Motor neuron (in vitro differentiated cells): ENCODE results near the gene GVQW3. TPM values are rescaled to one million over a fixed set of nuclear protein-coding genes. Genes with fewer than 3 reads are reported as not detected.

Experiments
- ATAC-seq, 8 experiments: fragments of 200-7000 bp; cut with Tn5 transposase; replicated peaks in 6 of 8; 2 replicates each; pipeline ENCODE4 v1.8.0; 2021; ENCODE audit warnings: mild to moderate bottlenecking in 8 of 8, moderate library complexity in 8 of 8
- H3K27ac ChIP-seq, 2 donors: fragments of 250-450 bp; sonication (Bioruptor Pico); 2 replicates each; pipeline ENCODE4 v1.9.0; 2021; ENCODE audit warnings: antibody characterized with exemption in 2 of 2, mild to moderate bottlenecking in 2 of 2, moderate library complexity in 1 of 2
- H3K4me1 ChIP-seq, 2 donors: fragments of 250-450 bp; sonication (Bioruptor Pico); replicated peaks in 1 of 2; 2 replicates each; pipeline ENCODE4 v1.6.1; 2021; ENCODE audit warnings: antibody characterized with exemption in 2 of 2, mild to moderate bottlenecking in 2 of 2, moderate library complexity in 1 of 2
- H3K4me3 ChIP-seq, 5 donors: fragments of 250-450 bp; sonication (Bioruptor Pico); 2 replicates each; pipeline ENCODE4 v1.9.0; 2021; ENCODE audit warnings: antibody characterized with exemption in 5 of 5, mild to moderate bottlenecking in 5 of 5, moderate library complexity in 4 of 5
- WGBS, 10 experiments: fragments of 450-650 bp; shearing (Covaris generic); methylation state at CpG; one replicate each; pipeline ENCODE4 v1.0.0; 2022; 5-methylcytosine and 5-hydroxymethylcytosine counted together
- in situ Hi-C, 9 experiments: fragments of 400-800 bp; cut with MboI; loops; one replicate each; pipeline ENCODE4 v1.15.0; 2021; ENCODE audit warnings: low sequenced_read_pairs in 9 of 9, low pct_unique_long_range_greater_than_20kb in 2 of 9; ENCODE audit not compliant: unreplicated experiment in 9 of 9
- total RNA-seq, 8 experiments: library from RNA; unstranded; fragments of 300-600 nt; gene quantifications; 2 replicates each; pipeline versions ENCODE4 v1.2.3 to v1.2.4, GENCODE V29; 2022

GVQW3 gene
- total RNA-seq, result 10 to 100 TPM in 5 of 8 experiments, 1 to 10 TPM in 3; 2.4 to 21.1 (median 15.9) TPM

DNA sequence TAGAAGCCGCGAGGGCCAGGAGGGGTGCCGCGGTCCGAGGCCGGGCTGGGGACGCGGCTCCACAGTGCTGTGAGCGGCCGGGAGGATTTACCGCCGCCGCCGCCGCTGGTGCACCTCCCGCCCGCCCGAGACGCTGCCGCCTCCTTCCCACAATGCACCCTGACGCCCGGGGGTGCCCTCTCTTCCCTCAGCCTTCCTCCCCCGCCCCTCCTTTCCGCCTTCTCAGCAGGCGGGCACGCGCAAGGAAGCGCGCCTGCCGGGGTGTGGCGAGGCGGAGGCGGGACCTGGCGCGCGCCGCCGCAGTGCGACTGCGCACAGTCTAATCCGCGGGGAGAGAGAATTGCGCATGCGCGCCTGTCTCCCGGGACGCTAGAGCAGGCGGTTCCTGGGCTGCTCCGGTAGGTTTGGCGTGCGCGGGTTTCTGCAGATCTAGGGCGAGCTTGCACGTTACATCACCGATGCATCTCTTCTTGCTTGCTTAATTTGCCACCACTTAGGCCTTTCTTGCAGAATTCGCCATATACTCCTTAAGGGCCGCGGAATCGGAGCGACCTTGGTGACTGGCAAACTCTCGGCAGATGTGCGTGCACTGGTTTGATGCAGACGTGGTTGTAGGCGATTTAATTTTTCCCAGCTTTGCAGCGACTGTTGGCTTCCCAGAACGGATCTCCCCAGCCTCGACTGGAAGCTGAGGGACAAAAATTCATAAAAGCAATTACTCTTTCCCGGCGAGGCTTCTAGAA lies at the start of gene GVQW3, which contains the start of gene THAP12:
GVQW3 (plus strand) TSS at position 347 of the 743 bp plus-strand sequence. CDS start 506 bp downstream, outside the sequence.
THAP12 (minus strand) TSS at position 156 of the 743 bp plus-strand sequence. CDS start 296 bp downstream, outside the sequence.
- WGBS, 10 experiments, result 0 to 1% (median 0%) methylated on average over 1 to 13 of the region's 69 CpGs; no CpG with 5 or more reads in 3 of the 10 experiments
- peak within 1 kb of the TSS; percentile 54 to 91 (median 63) for H3K4me3 ChIP-seq
- peaks cover 35 to 46% of the 10 kb centered on the region in 2 donors for H3K4me1 ChIP-seq
- in situ Hi-C loops, result no loop called here
- H3K27ac ChIP-seq, result peak within 1 kb of the TSS; percentile 57 to 81
- ATAC-seq, result peak; percentile 86 to 96 (median 94)

DNA sequence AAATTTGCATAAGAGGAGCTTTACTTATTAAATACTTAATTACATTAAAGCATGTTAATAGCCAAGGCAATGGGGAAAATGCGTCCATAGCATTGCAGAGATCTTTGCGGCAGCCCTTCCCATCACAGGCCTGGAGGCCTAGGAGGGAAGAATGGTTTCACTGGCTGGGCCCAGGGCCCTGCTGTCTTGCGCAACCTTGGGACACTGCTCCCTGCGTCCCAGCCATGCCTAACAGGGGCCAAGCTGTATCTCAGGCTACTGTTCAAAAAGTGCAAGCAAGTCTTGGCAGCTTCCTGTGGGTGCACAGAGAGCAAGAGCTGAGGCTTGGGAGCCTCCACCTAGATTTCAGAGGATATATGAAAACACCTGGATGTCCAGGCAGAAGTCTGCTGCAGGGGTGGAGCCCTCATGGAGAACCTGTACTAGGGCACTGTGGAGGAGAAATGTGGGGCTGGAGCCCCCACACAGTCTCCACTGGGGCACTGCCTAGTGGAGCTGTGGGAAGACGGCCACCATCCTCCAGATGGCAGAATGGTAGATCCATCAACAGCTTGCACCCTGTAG lies 46.2 kb upstream of the GVQW3 start:
- no peak for ATAC-seq
- whole genome bisulfite sequencing, 10 experiments, result 70 to 100% (median 90%) methylated on average over 1 to 4 of the region's 5 CpGs; no CpG with 5 or more reads in 1 of the 10 experiments
- in situ Hi-C loops, result no loop called here

DNA sequence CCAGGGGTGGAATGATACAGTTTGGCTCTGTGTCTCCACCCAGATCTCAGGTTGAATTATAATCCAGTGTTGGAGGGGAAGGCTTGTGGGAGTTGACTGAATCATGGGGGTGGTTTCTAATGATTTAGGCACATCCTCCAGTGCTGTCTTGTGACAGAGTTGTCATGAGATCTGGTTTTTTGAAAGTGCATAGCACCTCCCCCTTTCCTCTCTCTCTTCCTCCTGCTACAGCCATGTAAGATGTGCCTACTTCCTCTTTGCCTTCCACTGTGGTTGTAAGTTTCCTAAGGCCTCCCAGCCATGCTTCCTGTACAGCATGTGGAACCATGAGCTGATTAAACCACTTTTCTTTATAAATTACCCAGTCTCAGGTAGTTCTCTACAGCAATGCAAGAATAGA lies 45.3 kb upstream of the GVQW3 start:
- ATAC-seq, result no peak
- Histone ChIP-seq H3K4me1 (no peaks in the 10 kb centered on the region), H3K4me3 (no peak overlapping the region), H3K27ac (no peak overlapping the region)
- in situ Hi-C loops, result no loop called here

More for the DNA sequence above, 46.2 kb upstream of the GVQW3 start:
- peaks cover 4 to 5% of the 10 kb centered on the region in 2 donors for H3K4me1 ChIP-seq
- H3K4me3 ChIP-seq, result no peak overlapping the region
- no peak overlapping the region for H3K27ac ChIP-seq

DNA sequence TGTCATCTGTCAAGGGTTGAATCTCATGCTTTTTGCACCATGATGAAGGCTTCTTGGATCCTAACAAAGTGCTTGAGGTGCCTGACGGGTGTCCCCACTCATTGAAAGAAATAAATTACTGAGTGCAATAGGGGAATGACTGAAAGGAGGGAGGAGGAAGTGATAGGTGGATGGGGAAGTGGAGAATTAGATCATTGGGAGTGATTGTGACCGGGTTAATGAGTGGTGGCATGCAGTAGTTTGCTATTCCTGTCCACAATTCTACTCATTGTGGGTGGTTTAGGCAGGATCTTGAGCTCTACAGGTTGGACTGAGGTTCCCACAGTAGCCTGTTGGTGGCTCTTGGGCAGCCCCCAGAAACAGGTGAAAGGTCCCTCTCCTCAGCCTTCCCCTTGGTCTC lies 44.5 kb upstream of the GVQW3 start:
- Histone ChIP-seq H3K4me1 (no peaks in the 10 kb centered on the region), H3K4me3 (no peak overlapping the region), H3K27ac (no peak overlapping the region)
- ATAC-seq, result no peak
- in situ Hi-C loops, result no loop called here
- 17 to 100% (median 40%) methylated on average over 1 to 2 of the region's 2 CpGs; no CpG with 5 or more reads in 3 of the 10 experiments for WGBS, 10 experiments

DNA sequence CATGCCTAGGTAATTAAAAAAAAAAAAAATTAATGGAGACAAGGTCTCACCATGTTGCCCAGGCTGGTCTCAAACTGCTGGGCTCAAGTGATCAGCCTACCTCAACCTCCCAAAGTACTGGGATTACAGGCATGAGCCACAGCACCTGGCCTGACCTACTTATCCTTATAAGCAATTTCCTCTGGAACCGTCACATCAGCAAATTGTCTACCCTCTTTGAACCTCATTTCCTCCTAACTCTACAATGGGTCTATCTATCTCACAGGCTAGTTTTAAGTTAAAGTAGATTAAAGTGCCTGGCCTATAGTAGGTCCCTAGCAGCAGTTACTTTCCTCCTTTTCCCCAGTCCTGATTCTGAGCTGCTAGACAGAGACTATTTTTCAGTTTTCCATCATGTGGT lies 43.7 kb upstream of the GVQW3 start:
- WGBS, 10 experiments, result 100% methylated on average over 1 of the region's 1 CpG; no CpG with 5 or more reads in 6 of the 10 experiments
- no peaks in the 10 kb centered on the region for H3K4me1 ChIP-seq
- no peak overlapping the region for H3K27ac ChIP-seq
- ATAC-seq, result no peak
- in situ Hi-C loops, result no loop called here
- H3K4me3 ChIP-seq, result no peak overlapping the region

DNA sequence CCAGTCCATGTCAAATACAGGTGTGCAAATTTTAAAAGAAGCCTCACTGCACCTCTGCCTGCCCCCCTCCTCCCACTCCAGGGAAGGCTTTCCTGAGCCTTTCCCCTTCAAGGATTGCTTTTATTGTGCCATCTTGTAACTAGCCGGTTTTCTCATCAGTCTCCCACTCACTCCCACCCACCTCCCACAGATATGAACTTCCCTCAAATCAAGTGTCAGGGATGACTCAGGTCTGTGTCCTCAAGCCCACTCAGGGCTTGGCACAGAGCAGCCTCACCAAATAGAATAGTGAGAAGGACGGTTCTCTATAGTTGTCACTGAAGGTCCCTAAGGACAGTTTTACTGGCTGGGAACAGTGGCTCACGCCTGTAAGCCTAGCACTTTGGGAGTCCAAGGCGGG lies 43.2 kb upstream of the GVQW3 start:
- Histone ChIP-seq H3K27ac (no peak overlapping the region), H3K4me3 (no peak overlapping the region), H3K4me1 (no peaks in the 10 kb centered on the region)
- in situ Hi-C loops, result no loop called here
- ATAC-seq, result no peak
- 75 to 100% (median 82%) methylated on average over 1 to 3 of the region's 4 CpGs; no CpG with 5 or more reads in 6 of the 10 experiments for WGBS, 10 experiments

DNA sequence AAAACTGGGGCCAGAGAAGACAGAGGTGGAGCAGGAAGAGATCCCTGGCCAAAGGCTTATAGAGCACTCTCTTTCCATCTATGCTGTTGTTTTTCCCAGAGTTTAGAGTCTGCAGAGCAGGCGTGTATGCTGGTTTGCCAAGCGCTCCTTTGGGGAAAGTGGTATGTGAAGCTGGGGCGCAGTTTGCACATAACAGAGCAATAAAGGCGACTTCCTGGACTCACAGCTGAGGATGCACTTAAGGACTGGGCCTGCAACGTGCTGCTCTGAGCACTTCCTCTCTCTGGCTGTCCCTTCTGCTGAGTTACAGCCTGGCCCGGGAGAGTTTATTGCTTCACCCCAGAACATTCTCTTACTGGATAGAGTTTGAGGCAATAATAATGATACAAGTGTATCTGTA lies 41.9 kb upstream of the GVQW3 start:
- no peaks in the 10 kb centered on the region for H3K4me1 ChIP-seq
- in situ Hi-C loops, result no loop called here
- 13 to 100% (median 70%) methylated on average over 1 to 6 of the region's 6 CpGs; no CpG with 5 or more reads in 2 of the 10 experiments for WGBS, 10 experiments
- H3K4me3 ChIP-seq, result no peak overlapping the region
- H3K27ac ChIP-seq, result no peak overlapping the region
- peak in 1 of 8 experiments; percentile 28 for ATAC-seq

DNA sequence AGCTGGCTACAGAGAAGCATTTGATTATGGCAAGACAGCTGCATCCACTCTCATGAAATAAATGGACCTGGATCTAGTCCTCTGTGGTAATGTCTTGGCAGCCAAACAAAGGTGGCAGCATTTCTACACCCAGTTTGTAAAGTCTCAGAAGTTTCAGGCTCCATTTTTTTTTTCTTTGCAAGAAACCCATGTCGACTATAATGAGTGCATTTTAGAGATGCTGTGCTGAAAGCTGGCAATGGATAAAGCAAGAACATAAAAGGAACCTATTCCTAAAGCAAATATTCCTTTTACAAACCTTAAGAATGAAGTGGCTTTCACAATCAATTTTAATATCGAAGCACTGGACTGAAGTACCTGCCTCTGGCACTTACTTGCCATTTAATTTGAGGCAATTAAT lies 33.7 kb upstream of the GVQW3 start:
- in situ Hi-C loops, result no loop called here
- ATAC-seq, result peak in 1 of 8 experiments; percentile 39
- 31 to 94% (median 74%) methylated on average over 1 to 2 of the region's 2 CpGs; no CpG with 5 or more reads in 2 of the 10 experiments for WGBS, 10 experiments
- Histone ChIP-seq H3K4me1 (no peaks in the 10 kb centered on the region), H3K4me3 (no peak overlapping the region), H3K27ac (no peak overlapping the region)

DNA sequence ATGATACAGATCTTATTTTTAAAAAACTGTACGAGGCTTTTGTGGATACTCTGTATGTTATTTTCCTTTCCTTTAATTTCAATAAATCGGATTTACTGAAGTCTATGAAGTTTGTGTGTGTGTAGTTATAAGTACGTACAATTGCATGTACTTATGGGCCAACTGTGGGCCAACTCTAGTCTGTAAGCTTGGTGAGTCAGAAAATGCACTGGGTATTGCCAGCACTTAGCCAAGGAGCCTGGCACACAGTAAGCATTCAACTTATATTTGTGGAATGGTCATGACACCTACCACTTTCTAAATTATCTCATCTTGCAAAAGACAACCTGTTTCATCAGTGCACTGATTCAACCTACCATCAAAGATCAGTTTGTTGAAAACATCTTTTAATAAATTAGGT lies 32.8 kb upstream of the GVQW3 start:
- H3K27ac ChIP-seq, result no peak overlapping the region
- WGBS, 10 experiments, result 90 to 100% (median 100%) methylated on average over 1 to 3 of the region's 3 CpGs; no CpG with 5 or more reads in 3 of the 10 experiments
- ATAC-seq, result no peak

DNA sequence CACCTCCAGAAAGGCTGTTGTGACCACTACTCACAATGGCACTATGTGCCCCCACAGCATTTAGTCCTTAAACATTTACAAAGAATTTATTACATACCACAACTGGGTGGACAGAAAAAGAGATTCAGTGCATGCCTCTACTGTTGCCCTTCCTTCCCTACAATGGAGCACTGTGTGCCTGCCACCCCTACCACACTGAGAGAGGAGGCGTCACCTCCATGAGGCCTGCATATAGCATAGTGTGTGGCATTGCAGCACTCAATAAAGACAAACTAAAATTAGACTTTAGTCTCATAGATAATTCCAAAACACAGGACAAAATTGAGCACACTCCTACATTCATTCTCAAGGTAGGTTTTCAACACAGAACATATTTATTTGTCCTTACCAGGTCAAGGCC lies 26.0 kb upstream of the GVQW3 start:
- no peak for ATAC-seq
- H3K27ac ChIP-seq, result no peak overlapping the region

More for the DNA sequence above, 32.8 kb upstream of the GVQW3 start:
- Histone ChIP-seq H3K4me1 (no peaks in the 10 kb centered on the region), H3K4me3 (no peak overlapping the region)
- in situ Hi-C loops, result no loop called here

DNA sequence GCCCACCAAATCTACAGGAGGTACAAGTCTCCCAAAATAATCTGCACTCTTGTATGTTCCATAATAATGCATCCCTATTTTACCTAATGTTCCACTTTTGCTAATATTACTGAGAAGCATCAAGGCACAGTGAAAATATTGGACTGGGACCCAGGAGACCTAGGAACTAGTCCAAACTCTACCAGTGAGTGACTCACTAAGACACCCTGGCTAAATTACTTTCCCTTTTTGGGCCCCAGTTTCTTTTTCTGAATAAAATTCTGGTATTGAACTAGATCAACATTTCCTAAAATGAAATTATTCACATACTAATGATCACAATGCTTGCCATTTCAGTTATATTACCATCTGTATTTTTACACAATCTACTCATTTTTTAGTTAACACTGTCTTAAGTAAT lies 19.7 kb upstream of the GVQW3 start:
- Histone ChIP-seq H3K4me3 (no peak overlapping the region), H3K27ac (no peak overlapping the region), H3K4me1 (no peaks in the 10 kb centered on the region)
- in situ Hi-C loops, result no loop called here
- ATAC-seq, result peak in 3 of 8 experiments; percentile 15 to 52 (median 50)

More for the DNA sequence above, 26.0 kb upstream of the GVQW3 start:
- in situ Hi-C loops, result no loop called here
- 86 to 100% (median 100%) methylated on average over 1 of the region's 1 CpG; no CpG with 5 or more reads in 5 of the 10 experiments for WGBS, 10 experiments
- Histone ChIP-seq H3K4me1 (no peaks in the 10 kb centered on the region), H3K4me3 (no peak overlapping the region)

DNA sequence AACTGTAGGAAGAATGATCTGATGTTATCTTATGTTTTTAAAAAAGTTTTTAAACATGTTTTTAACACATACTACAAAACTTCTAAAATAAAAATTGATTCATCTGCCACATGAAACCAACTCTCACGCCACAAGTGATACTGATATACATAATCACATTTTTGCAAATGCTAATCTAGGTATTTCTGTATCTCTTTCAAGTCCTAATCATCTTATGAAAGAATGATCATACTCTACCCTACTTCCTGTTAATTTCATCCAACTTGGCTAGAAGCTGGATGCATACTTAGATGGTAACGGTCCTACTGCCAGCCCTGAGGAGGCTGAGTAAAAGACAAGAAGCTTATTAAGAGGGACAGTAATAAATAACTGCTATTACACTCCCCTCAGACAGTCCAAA lies 19.3 kb upstream of the GVQW3 start:
- Histone ChIP-seq H3K4me3 (no peak overlapping the region), H3K27ac (no peak overlapping the region), H3K4me1 (no peaks in the 10 kb centered on the region)
- in situ Hi-C loops, result no loop called here
- 0 to 100% (median 88%) methylated on average over 1 to 2 of the region's 2 CpGs; no CpG with 5 or more reads in 1 of the 10 experiments for WGBS, 10 experiments
- peak in 3 of 8 experiments; percentile 67 to 89 (median 83) for ATAC-seq

DNA sequence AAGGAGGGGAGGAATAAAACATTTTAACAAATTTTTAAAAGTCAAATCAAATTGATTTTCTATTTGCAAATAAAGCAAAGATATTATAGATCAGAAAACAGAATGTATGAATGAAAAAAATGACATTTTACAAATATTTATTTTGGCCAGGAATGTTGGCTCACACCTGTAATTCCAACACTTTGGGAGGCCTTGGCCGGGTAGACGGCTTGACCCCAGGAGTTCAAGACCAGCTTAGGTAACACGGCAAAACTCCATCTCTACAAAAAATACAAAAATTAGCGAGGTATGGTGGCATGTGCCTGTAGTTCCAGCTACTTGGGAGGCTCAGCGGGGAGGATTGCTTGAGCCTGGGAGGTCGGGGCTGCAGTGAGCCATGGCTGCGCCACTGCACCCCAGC lies 18.4 kb upstream of the GVQW3 start:
- WGBS, 10 experiments, result 91 to 100% (median 96%) methylated on average over 2 to 7 of the region's 7 CpGs
- Histone ChIP-seq H3K4me3 (no peak overlapping the region), H3K27ac (no peak overlapping the region), H3K4me1 (no peaks in the 10 kb centered on the region)
- in situ Hi-C loops, result no loop called here
- ATAC-seq, result no peak
